Measurements from ENCODE around the gene TNFSF10.

The TNFSF10 gene

GRCh38 chr3:172518929-172519640 is 4.1 kb downstream of the TNFSF10 start:
- no peak for DNase-seq (ENCODE audit: low read depth)
- H3K4me3 ChIP-seq (ENCODE audit: control insufficient read depth, low read depth, low read length), result no peak overlapping the region
- TF ChIP-seq CTCF (conservative IDR thresholded peaks at IDR 0.05; ENCODE audit: control insufficient read depth, insufficient read depth, low read depth, low read length), result no peak

DNA sequence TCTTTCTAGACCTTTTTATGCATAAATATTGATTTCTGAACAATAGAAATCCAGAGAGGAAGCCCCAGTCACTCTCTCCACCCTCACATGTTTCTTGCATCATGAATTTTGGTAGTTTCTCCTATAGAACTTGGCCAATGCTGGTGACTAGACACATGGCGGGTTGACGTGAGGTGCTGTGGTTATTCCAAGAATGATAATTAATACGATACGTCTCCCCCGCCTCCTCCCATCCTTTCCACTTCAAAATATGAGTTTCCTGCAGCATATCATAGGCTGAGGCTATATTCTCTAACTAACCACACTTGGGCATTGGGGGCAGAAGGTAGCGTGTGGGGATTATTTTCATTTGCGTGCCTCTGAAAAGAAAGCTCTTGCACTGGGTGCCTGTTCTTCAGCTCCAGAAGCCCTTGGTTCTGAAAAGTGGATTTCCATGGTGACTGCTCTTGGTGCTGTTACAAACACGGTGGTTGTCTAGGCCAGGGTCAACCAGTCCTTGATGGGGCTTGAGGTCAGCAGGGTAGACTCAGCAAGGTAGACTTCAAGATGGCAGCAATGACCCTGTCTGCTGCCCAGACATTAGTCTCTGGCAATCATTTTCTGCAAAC is 5.3 kb downstream of the TNFSF10 start:
- TF ChIP-seq CTCF (conservative IDR thresholded peaks at IDR 0.05; ENCODE audit: control insufficient read depth, insufficient read depth, low read depth, low read length), result no peak
- H3K4me3 ChIP-seq (ENCODE audit: control insufficient read depth, low read depth, low read length), result no peak overlapping the region
- peak; percentile 22 for DNase-seq (ENCODE audit: low read depth)

DNA sequence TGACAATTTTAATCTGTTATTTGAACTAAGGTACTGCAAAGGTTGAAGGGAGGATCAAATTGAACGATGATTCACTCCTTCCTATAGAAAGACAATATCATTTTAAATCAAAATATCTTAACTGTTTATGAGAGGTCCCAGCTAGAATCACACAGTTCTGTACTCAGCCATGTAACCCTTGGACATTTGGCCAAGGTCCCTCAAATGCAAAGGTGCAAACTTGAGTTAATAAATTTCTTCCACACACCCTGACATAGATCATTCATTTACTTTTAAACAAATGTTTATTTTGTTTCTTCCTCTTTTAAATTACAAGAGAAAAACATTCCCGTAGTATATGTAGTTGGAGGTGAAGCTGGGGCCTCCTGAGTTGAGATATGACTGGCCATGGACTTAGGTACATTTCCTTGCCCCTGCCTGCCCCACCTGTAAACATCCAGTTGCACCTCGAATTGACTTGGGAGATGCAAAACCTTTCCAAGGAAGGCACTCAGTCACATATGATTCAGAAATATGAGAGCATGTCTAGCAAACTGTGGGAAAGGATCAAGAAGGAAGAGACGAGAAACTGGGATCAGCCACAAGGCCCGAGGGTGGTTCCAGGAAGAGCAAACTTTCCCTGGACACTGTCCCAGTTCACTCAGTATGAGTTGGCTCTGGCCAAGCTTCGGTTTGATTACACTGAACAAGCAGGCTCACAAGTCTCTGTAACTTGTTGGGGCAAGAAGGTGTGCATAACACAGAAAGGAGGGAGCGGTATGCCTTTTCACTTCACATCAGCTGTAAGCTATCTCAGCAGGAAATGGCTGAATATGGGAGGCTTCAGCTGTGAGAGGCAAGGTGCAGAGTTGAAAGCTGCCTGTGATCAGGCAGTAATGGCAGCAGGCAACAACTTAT is 6.7 kb downstream of the TNFSF10 start:
- DNase-seq (ENCODE audit: low read depth), result peak; percentile 93
- no peak overlapping the region for H3K4me3 ChIP-seq (ENCODE audit: control insufficient read depth, low read depth, low read length)
- TF ChIP-seq CTCF (conservative IDR thresholded peaks at IDR 0.05; ENCODE audit: control insufficient read depth, insufficient read depth, low read depth, low read length), result no peak

DNA sequence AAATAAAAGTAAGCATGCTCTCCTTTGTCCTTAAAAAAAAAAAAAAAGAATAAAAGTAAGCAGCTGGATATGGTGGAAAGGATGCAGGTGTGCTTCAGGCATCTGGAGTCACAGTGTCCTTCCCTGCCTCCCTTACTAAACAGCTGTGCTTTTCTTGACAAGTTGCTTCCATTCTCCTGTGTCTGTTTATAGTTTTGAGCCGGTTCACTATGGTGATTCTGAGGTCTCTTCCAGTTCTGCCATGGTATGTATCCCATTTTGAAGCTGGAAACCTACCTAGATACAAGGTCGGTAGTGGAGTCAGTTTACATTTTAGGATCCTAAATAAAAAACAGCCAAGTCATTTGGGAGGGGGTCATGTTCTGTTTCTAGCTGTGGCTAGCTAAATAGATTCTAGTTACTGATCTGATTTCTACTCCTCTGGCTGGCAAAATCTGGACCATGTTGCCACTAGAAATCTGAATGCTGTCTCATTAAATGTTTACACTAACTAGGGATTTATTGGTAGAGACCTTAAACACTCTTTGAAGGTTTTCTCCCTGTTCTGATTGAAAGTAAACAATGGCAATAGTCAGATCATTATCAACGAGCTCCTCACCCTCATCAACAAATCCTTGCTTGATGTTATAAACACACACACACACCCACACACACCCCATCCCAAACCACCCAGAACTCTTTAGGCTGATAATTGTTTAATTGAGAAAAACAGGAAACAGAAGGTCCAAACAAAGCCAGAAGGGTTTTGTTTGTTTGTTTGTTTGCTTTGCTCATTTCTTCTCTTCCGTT is 7.9 kb downstream of the TNFSF10 start:
- no peak overlapping the region for H3K4me3 ChIP-seq (ENCODE audit: control insufficient read depth, low read depth, low read length)
- no peak for DNase-seq (ENCODE audit: low read depth)
- TF ChIP-seq CTCF (conservative IDR thresholded peaks at IDR 0.05; ENCODE audit: control insufficient read depth, insufficient read depth, low read depth, low read length), result no peak

GRCh38 chr3:172514678-172515077 is 8.6 kb downstream of the TNFSF10 start:
- TF ChIP-seq CTCF (conservative IDR thresholded peaks at IDR 0.05; ENCODE audit: control insufficient read depth, insufficient read depth, low read depth, low read length), result no peak
- no peak for DNase-seq (ENCODE audit: low read depth)
- H3K4me3 ChIP-seq (ENCODE audit: control insufficient read depth, low read depth, low read length), result no peak overlapping the region

DNA sequence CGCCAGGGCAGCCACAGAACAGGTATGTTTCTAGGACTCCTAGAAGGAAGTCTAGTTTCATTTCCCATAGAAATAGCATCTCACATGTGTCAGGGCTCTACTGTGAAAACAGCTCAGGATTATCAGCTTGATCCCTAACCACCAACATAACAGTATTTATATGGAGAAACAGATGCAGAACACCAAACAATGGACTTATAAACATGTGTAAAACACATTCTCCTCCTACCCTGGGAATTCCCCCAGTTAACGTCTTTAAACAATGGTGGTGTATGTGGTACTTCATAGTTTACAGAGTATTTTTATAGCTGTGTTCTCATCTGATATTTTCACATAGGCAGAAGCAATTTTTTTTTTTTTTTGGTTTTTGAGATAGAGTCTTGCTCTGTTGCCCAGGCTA is 9.7 kb downstream of the TNFSF10 start:
- no peak for DNase-seq (ENCODE audit: low read depth)
- no peak for TF ChIP-seq CTCF (conservative IDR thresholded peaks at IDR 0.05; ENCODE audit: control insufficient read depth, insufficient read depth, low read depth, low read length)
- no peak overlapping the region for H3K4me3 ChIP-seq (ENCODE audit: control insufficient read depth, low read depth, low read length)
